GM10248 (cell line): ENCODE measurements around the gene IGFBPL1.

ENCODE experiments used
- CTCF ChIA-PET: fragments of 300-600 bp; sonication (Branson Sonifier 250); formaldehyde crosslinking; extraction: SDS; loops from one replicate; lab custom pipeline; 2021; ENCODE audit warnings: antibody characterized with exemption; lab: Yijun Ruan, JAX
- POLR2A ChIA-PET: fragments of 350-650 bp; sonication (Branson Sonifier 250); formaldehyde crosslinking; extraction: SDS; loops from one replicate; lab custom pipeline; 2020; ENCODE audit warnings: antibody characterized with exemption; lab: Yijun Ruan, JAX
- DNase-seq: peaks from one replicate; pipeline ENCODE4 v3.0.0; 2012; ENCODE audit errors: extremely low spot score
- CTCF ChIP-seq: IDR thresholded peaks from 2 replicates; pipeline ENCODE4 v1.5.1; 2012; ENCODE audit warnings: mild to moderate bottlenecking, low read depth; ENCODE audit errors: extremely low read depth, missing control alignments, control extremely low read depth

IGFBPL1 gene

GRCh38 chr9:38423273-38423972 lies 831 bp downstream of the IGFBPL1 start:
- no peak for TF ChIP-seq CTCF
- POLR2A ChIA-PET, result no interaction called here
- CTCF ChIA-PET, result interaction anchor here (0.8 kb wide), 1 partner anchor 22 kb away, joined by 3 read pairs; no protein-coding TSS in a partner anchor
- no peak for DNase-seq

GRCh38 chr9:38422555-38423260 lies 1.5 kb downstream of the IGFBPL1 start:
- CTCF ChIA-PET, result interaction anchor here (0.8 kb wide), 1 partner anchor 21 kb away, joined by 3 read pairs; no protein-coding TSS in a partner anchor
- POLR2A ChIA-PET, result no interaction called here
- TF ChIP-seq CTCF, result no peak
- DNase-seq, result no peak

GRCh38 chr9:38421498-38422211 lies 2.6 kb downstream of the IGFBPL1 start:
- no peak for TF ChIP-seq CTCF
- DNase-seq, result no peak
- ChIA-PET POLR2A (no interaction called here), CTCF (interaction anchor here (1.3 kb wide), 1 partner anchor 21 kb away, joined by 4 read pairs; no protein-coding TSS in a partner anchor)

- no peak for TF ChIP-seq CTCF
- DNase-seq, result no peak
- POLR2A ChIA-PET, result no interaction called here
- CTCF ChIA-PET, result interaction anchor here (1.1 to 5.4 kb wide), 6 partner anchors 8 to 23 kb away, joined by 3 to 38 read pairs (median 12); no protein-coding TSS in a partner anchor
These were observed 5.1 kb downstream of the IGFBPL1 start for GRCh38 chr9:38419181-38419580.

- ChIA-PET CTCF (interaction anchor here (1.3 to 5.4 kb wide), 6 partner anchors 11 to 318 kb away, joined by 3 to 38 read pairs (median 16); no protein-coding TSS in a partner anchor), POLR2A (no interaction called here)
- no peak for TF ChIP-seq CTCF
- no peak for DNase-seq
These were observed 5.9 kb downstream of the IGFBPL1 start for GRCh38 chr9:38418366-38418765.
